Aorta (tissue), 5 donors: Measurements from ENCODE around the gene USO1. TPM values are rescaled to one million over a fixed set of nuclear protein-coding genes. Genes with fewer than 3 reads are reported as not detected.
"Not testable (repeated sequence)": the region's sequence is repeated elsewhere in the genome, so short reads cannot be mapped to it uniquely, and the experiment has no call there.

Source experiments
- ATAC-seq: fragments of 200-7000 bp; cut with Tn5 transposase; one replicate; pipeline ENCODE4 v1.9.1; 2022; ENCODE audit warnings: moderate library complexity; ENCODE audit not compliant: low FRiP score
- DNase-seq, 2 donors: peaks; one replicate each; pipeline ENCODE4 v3.0.0-alpha.2; 2020
- H3K27ac ChIP-seq, 2 donors: one replicate each; pipeline ENCODE4 v1.5.1; 2013; ENCODE audit warnings: low read length in 2 of 2, mild to moderate bottlenecking in 2 of 2, moderate library complexity in 2 of 2, control low read depth in 1 of 2, inconsistent platforms in 1 of 2, low read depth in 1 of 2
- H3K27me3 ChIP-seq, 2 donors: one replicate each; pipeline ENCODE4 v1.6.1; 2013; ENCODE audit warnings: control low read depth in 1 of 2, low read length in 1 of 2, mild to moderate bottlenecking in 1 of 2, moderate library complexity in 1 of 2; ENCODE audit not compliant: insufficient read depth in 2 of 2, control insufficient read depth in 1 of 2
- H3K36me3 ChIP-seq, 2 donors: one replicate each; pipeline ENCODE4 v1.6.1; 2013; ENCODE audit warnings: control low read depth in 1 of 2, low read length in 1 of 2, mild to moderate bottlenecking in 1 of 2; ENCODE audit not compliant: insufficient read depth in 2 of 2, control insufficient read depth in 1 of 2
- H3K4me1 ChIP-seq, 2 donors: one replicate each; pipeline ENCODE4 v1.6.1; 2013; ENCODE audit warnings: low read length in 2 of 2, control low read depth in 1 of 2, mild to moderate bottlenecking in 1 of 2, moderate library complexity in 1 of 2; ENCODE audit not compliant: insufficient read depth in 2 of 2, control insufficient read depth in 1 of 2
- H3K4me3 ChIP-seq, 2 donors: one replicate each; pipeline ENCODE4 v1.5.1; 2013; ENCODE audit warnings: low read length in 2 of 2, control low read depth in 1 of 2, mild to moderate bottlenecking in 1 of 2
- H3K9me3 ChIP-seq: one replicate; pipeline ENCODE4 v1.6.1; 2013; ENCODE audit warnings: mild to moderate bottlenecking, low read length; ENCODE audit not compliant: control insufficient read depth
- WGBS, 2 donors: extraction: QIAGEN DNeasy Blood & Tissue Kit; methylation state at CpG; one replicate each; pipeline ENCODE4 v1.1.7; 2013; 5-methylcytosine and 5-hydroxymethylcytosine counted together
- intact Hi-C, 2 donors: fragments of 100-400 bp; cut with DNase I; formaldehyde crosslinking; loops; one replicate each; pipeline versions ENCODE4 v1.14.2 to v1.15.0; 2022
- polyA plus RNA-seq, 2 donors: library from polyadenylated mRNA; stranded (reverse); fragments of 200-250 nt; gene quantifications; one replicate each; pipeline ENCODE4 v1.2.3, GENCODE V29; 2013
- total RNA-seq, 2 donors: library from RNA; stranded (reverse); fragmentation: NEBNext Ultra II Directional; extraction: Animal tissue kit (Norgen Biotek cat#: 25700); gene quantifications; one replicate each; pipeline ENCODE4 v1.2.1, GENCODE V29; 2021
- donor health status: healthy with polysubstance abuse.
- donor health status: Bipolar disorder and iron deficiency.
- donor health status: DM: no; HTN: no; CAD: no.
- donor health status: DM: no; HTN: no; CAD: no.
- donor health status: DM: yes; HTN: yes; CAD: no.

The USO1 gene
- total and polyA plus RNA-seq, 4 donors, result 50.6 to 86.6 (median 64.4) TPM

DNA sequence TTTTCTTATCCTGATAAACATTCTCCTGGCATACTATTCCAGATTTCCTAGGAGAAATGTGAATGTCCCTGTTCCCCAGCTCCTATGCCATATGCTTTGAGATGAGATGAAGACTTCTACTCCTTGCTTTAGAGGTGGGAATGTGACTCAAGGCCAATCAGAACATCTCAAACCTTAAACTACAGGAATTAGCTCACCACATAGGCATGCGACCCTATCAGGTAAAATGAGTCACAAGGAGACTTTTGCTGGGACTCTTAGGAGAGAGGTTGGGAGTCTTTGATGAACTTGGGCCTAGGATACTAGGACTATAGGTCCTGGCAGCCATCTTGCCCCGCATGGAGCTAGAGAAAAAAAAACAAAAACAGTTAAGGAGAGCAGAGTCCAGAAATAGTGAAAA, 5.8 kb upstream of the USO1 start:
- DNase-seq (no peak), ATAC-seq (no peak)
- Histone ChIP-seq H3K4me3 (no peak overlapping the region), H3K27ac (no peak overlapping the region), H3K4me1 (peaks cover 2 to 11% of the 10 kb centered on the region in 2 donors), H3K9me3 (no peaks in the 10 kb centered on the region), H3K27me3 (no peaks in the 10 kb centered on the region), H3K36me3 (no peaks in the 10 kb centered on the region)
- 43 to 54% methylated on average over 2 of the region's 2 CpGs for WGBS, 2 donors
- intact Hi-C loops, result no loop called here

DNA sequence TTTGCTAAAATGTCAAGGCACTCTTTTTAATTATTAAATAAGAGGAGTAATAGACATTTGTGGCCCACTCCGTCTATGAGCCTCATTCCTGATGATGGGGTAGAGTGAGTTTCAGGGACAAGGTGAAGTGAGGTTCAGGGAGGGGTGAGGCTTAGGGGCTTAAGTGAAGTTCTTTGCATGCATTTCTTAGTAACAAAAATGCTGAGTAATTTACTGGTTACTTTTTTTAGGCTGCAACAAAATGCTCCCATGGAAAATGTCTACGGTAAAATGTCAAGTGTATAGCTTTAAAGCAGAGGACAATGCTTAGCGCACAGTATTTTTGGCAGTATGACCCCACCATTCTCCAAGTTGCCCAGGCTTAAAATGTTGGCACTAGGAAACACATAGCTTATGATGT, 2.0 kb upstream of the USO1 start:
- H3K27ac ChIP-seq, result peak overlapping the region in 1 of 2 donors; percentile 45
- DNase-seq (no peak), ATAC-seq (no peak)
- 3 to 13% methylated on average over 3 of the region's 3 CpGs for WGBS, 2 donors
- H3K27me3 ChIP-seq, result no peaks in the 10 kb centered on the region
- H3K4me1 ChIP-seq, result peaks cover 0 to 6% of the 10 kb centered on the region in 2 donors
- no peaks in the 10 kb centered on the region for H3K9me3 ChIP-seq
- intact Hi-C loops, result loop anchor here (2.0 to 10.0 kb wide), 2 partner anchors 50 to 72 kb away; partner anchors contain the start of gene G3BP2 (in 1 of the 2)
- no peak overlapping the region for H3K4me3 ChIP-seq
- no peaks in the 10 kb centered on the region for H3K36me3 ChIP-seq

DNA sequence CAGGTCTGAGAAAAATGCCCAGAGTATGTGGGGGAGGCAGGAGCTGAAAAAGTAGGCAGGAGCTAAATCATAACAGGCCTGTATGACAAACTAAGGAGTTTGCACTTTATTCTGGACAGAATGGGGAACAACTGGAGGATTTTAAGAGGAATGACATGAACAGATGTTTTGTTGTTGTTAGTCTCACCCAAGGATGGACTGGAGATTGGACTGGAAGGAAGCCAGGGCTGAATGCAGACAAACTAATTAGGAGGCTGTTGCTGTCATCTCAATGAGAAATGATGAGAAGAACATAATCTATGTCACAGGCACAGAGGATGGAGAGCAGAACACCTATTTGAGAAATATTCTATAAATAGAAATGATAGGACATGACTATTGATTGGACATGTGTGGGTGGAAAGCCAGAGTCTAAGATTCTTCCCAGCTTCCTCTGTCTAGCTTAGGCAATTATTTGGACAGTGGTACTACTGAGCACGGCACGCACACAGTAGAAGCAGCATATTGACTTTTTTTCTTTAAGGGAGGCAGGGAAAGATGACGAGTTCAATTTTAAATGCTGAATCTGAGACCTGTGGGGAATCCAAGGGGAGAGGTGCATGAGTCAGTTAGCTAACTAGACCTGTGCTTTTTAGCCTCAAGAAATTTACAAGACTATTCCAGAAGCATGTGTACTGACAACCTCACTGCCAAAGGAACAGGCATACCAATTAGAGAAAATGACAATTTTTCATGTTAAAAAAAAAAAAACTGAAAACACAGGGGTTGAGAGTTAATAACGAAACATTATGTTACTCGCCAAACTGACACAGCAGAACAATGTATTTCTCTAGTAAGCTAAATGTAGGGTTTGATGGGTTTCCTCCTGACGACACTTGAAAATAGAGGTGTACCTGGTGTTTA, 963 bp upstream of the USO1 start:
- ATAC-seq (no peak), DNase-seq (no peak)
- no peaks in the 10 kb centered on the region for H3K9me3 ChIP-seq
- no peaks in the 10 kb centered on the region for H3K27me3 ChIP-seq
- no peaks in the 10 kb centered on the region for H3K36me3 ChIP-seq
- 1% methylated on average over 6 of the region's 6 CpGs for WGBS, 2 donors
- peaks cover 0 to 6% of the 10 kb centered on the region in 2 donors for H3K4me1 ChIP-seq
- intact Hi-C loops, result loop anchor here (1.0 to 10.0 kb wide), 3 partner anchors 50 to 71 kb away; partner anchors contain the start of gene G3BP2 (in 2 of the 2)
- peak overlapping the region; percentile 57 to 75 for H3K4me3 ChIP-seq
- peak overlapping the region in 1 of 2 donors; percentile 40 for H3K27ac ChIP-seq

DNA sequence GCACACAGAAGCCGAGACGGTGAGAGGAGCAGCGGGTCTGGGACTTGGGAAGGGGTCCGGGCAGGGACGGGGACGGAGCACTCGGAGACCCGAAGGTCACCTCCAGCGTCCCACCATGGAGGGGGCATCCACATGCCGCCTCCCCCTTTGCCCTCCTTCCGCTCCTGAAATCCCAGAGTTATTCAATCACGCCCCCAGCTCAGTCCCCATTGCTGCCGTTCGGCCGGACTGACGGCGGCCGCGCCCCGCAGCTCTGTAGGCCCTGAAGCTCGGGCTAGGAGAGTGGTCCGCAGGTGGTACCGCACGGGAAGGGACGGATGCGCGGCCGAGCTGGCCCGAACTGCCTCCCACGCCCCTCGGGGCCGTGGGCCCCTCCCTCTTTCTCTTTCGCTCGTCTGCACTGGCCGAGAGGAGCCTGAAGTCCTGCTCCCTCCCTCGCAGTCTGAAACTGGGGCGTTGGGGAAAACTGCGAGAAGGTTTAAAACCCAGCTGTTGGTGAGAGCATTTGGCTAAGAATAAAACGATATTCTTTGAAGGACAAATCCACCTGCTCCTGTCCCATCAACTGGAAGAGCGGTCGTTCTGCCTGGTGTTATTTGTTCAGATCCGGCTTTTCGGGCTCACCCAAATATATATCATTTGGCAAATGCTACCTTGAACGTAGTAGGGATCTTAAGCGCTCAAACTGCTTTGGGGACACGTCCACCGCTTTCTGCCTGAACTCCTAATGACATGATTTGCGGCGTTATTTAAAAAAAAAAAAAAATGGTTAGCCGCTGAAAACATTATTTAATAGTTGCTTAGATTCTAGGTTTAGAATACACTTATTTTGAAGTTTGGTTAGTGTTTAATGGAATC, 719 bp downstream of the USO1 start:
- DNase-seq, result peak; percentile 86 to 88
- peak; percentile 85 for ATAC-seq
- Histone ChIP-seq H3K9me3 (no peaks in the 10 kb centered on the region), H3K4me1 (peaks cover 1 to 6% of the 10 kb centered on the region in 2 donors), H3K4me3 (peak overlapping the region; percentile 72 to 83), H3K27me3 (no peaks in the 10 kb centered on the region), H3K27ac (peak overlapping the region; percentile 78 to 87), H3K36me3 (no peaks in the 10 kb centered on the region)
- 0 to 1% methylated on average over 46 to 50 of the region's 50 CpGs for WGBS, 2 donors
- intact Hi-C loops, result loop anchor here in 1 of 2 donors (1.0 to 10.0 kb wide), 2 partner anchors 52 to 70 kb away; partner anchors contain the start of gene G3BP2

DNA sequence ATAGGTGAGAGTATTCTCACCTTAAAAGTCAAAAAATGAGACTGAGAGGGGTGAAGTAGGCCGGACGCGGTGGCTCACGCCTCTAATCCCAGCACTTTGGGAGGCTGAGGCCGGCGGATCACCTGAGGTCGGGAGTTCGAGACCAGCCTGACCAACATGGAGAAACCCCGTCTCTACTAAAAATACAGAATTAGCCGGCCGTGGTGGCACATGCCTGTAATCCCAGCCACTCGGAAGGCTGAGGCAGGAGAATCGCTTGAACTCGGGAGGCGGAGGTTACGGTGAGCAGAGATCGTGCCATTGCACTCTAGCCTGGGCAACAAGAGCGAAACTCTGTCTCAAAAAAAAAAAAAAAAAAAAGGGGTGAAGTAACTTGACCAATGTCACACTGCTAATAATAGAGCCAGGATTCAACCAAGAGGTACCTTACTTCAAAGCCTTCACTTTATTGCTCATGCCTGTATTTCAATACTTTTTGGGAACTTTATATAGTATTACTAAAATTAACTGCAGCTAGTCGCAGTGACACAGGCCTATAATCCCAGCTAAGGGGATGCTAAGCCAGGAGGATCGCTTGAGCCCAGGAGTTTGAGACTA, 1.7 kb downstream of the USO1 start:
- intact Hi-C loops, result loop anchor here in 1 of 2 donors (10.0 kb wide), 1 partner anchor 69 kb away; no protein-coding TSS in a partner anchor
- not testable (repeated sequence) for H3K27me3 ChIP-seq, H3K9me3 ChIP-seq, H3K36me3 ChIP-seq, DNase-seq, H3K4me1 ChIP-seq, ATAC-seq
- WGBS, 2 donors, result 5% methylated on average over 20 of the region's 20 CpGs
- H3K27ac ChIP-seq, result peak overlapping the region; percentile 60 to 77
- H3K4me3 ChIP-seq, result peak overlapping the region; percentile 76 to 83

DNA sequence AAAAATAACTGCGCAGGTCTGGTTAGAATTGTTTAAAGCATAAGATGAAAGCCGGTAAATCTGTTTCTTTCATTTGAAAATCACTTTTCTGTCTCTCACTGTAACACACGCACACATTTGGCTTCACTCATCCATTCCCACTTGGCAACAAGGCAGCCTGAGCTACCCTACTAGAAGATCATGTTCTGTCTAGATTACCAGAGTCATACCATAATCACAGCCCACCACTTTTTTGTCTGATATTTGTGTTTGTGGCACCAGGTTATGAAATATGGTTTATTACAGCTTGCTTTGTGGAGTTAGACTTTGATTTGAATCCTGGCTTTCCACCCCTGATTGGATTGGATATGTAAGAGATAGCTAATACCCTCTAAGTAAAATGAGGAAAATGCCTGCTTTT, 2.2 kb downstream of the USO1 start:
- Histone ChIP-seq H3K27me3 (no peaks in the 10 kb centered on the region), H3K27ac (peak overlapping the region; percentile 77 to 86), H3K4me3 (peak overlapping the region; percentile 76 to 83), H3K9me3 (no peaks in the 10 kb centered on the region), H3K4me1 (peaks cover 1 to 6% of the 10 kb centered on the region in 2 donors), H3K36me3 (no peaks in the 10 kb centered on the region)
- ATAC-seq (no peak), DNase-seq (no peak)
- intact Hi-C loops, result loop anchor here in 1 of 2 donors (10.0 kb wide), 1 partner anchor 68 kb away; no protein-coding TSS in a partner anchor
- WGBS, 2 donors, result 4 to 9% methylated on average over 3 of the region's 3 CpGs

DNA sequence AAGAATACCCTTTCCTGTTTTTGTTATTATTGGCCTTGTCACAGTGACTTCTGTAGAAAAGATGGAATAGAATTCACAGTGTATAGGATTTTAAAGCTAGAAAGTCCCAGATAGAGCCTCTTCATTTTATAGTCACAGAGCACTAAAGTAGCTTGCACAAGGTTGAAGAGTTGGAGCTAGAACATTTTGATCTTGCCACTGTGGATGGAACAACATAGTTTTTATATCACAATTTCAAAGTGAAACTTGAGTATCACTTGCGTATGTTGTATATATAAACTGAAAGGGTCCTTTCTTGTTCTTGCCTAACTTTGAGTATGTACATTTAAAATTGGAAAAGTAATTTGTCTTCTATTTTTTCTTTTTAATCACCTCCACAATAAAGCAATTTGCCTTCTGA, 2.7 kb downstream of the USO1 start:
- Histone ChIP-seq H3K9me3 (no peaks in the 10 kb centered on the region), H3K4me1 (peaks cover 1 to 6% of the 10 kb centered on the region in 2 donors), H3K27ac (peak overlapping the region in 1 of 2 donors; percentile 86), H3K4me3 (peak overlapping the region; percentile 76 to 83), H3K36me3 (no peaks in the 10 kb centered on the region), H3K27me3 (no peaks in the 10 kb centered on the region)
- intact Hi-C loops, result loop anchor here in 1 of 2 donors (10.0 kb wide), 1 partner anchor 68 kb away; no protein-coding TSS in a partner anchor
- ATAC-seq (no peak), DNase-seq (no peak)
- WGBS, 2 donors, result 15 to 20% methylated on average over 1 of the region's 1 CpG

DNA sequence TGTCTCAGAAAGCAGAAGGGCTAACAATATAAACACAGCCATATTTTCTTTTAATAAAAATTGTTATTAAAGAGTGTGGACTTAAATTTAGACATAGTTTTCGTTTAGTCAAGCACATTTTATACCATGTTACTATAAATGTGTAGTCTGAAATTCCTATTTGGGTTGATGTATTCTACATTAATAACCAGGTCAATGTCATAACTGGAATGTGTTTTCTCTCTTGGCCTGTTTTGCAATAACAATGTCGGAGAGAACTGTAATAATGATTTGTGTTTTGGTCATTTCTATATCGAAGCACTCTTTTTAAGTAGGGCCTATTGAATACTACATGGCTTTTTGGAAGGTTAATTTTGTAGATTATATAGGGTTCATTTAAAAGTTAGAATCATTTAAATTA, 5.5 kb downstream of the USO1 start:
- WGBS, 2 donors, result 2 to 3% methylated on average over 3 of the region's 3 CpGs
- Histone ChIP-seq H3K4me3 (peak overlapping the region in 1 of 2 donors; percentile 18), H3K27ac (peak overlapping the region in 1 of 2 donors; percentile 63), H3K27me3 (no peaks in the 10 kb centered on the region), H3K36me3 (no peaks in the 10 kb centered on the region), H3K4me1 (peaks cover 0 to 1% of the 10 kb centered on the region in 2 donors), H3K9me3 (no peaks in the 10 kb centered on the region)
- no peak for DNase-seq
- intact Hi-C loops, result loop anchor here in 1 of 2 donors (10.0 kb wide), 1 partner anchor 65 kb away; no protein-coding TSS in a partner anchor
- ATAC-seq, result no peak
